GM23338 (cell line): Measurements from ENCODE around the gene PPFIA1. TPM values are rescaled to one million over a fixed set of nuclear protein-coding genes. Genes with fewer than 3 reads are reported as not detected.

Source experiments
- ATAC-seq: fragments of 200-7000 bp; cut with Tn5 transposase; 3 replicates; pipeline ENCODE4 v1.9.1; 2020
- DNase-seq: peaks from one replicate; pipeline ENCODE4 v3.0.0-alpha.2; 2015; ENCODE audit warnings: low spot score
- H2AFZ ChIP-seq: fragments of 200-600 bp; sonication (generic); 2 replicates; pipeline ENCODE4 v1.8.0; 2016; ENCODE audit warnings: antibody characterized with exemption, mild to moderate bottlenecking, moderate library complexity
- H3F3A ChIP-seq: fragments of 200-600 bp; sonication (generic); replicated peaks from 2 replicates; pipeline ENCODE4 v1.8.0; 2017; ENCODE audit warnings: antibody characterized with exemption, mixed run types, low read depth
- H3K27ac ChIP-seq: fragments of 200-600 bp; sonication (generic); 2 replicates; pipeline ENCODE4 v1.6.1; 2016; ENCODE audit warnings: low read depth
- H3K27me3 ChIP-seq: fragments of 200-600 bp; sonication (generic); 2 replicates; pipeline ENCODE4 v1.8.0; 2016; ENCODE audit warnings: mild to moderate bottlenecking, mixed run types, moderate library complexity; ENCODE audit not compliant: insufficient read depth
- H3K36me3 ChIP-seq: fragments of 200-600 bp; sonication (generic); 2 replicates; pipeline ENCODE4 v1.8.0; 2016; ENCODE audit warnings: mild to moderate bottlenecking; ENCODE audit not compliant: insufficient read depth
- H3K4me1 ChIP-seq: fragments of 200-600 bp; sonication (generic); 2 replicates; pipeline ENCODE4 v1.8.0; 2016; ENCODE audit warnings: mild to moderate bottlenecking, moderate library complexity; ENCODE audit not compliant: insufficient read depth
- H3K4me2 ChIP-seq: fragments of 200-600 bp; sonication (generic); 2 replicates; pipeline ENCODE4 v1.7.1; 2017; ENCODE audit warnings: mixed run types
- H3K4me3 ChIP-seq: fragments of 200-600 bp; sonication (generic); 2 replicates; pipeline ENCODE4 v1.6.1; 2016; ENCODE audit warnings: mixed run types
- H3K79me2 ChIP-seq: fragments of 200-600 bp; sonication (generic); replicated peaks from 2 replicates; pipeline ENCODE4 v1.8.0; 2017; ENCODE audit warnings: mild to moderate bottlenecking; ENCODE audit not compliant: insufficient read depth
- H3K9me2 ChIP-seq: fragments of 200-600 bp; sonication (generic); 2 replicates; pipeline ENCODE4 v1.8.0; 2017; ENCODE audit not compliant: insufficient read depth
- H4K20me1 ChIP-seq: fragments of 200-600 bp; sonication (generic); replicated peaks from 2 replicates; pipeline ENCODE4 v1.8.0; 2017; ENCODE audit warnings: mild to moderate bottlenecking; ENCODE audit not compliant: insufficient read depth
- H3K27ac Mint-ChIP-seq: 2 replicates; pipeline ENCODE4 v1.8.0; 2020; ENCODE audit warnings: inconsistent platforms, mild to moderate bottlenecking, moderate library complexity, mixed read lengths
- H3K27me3 Mint-ChIP-seq: 3 replicates; pipeline ENCODE4 v1.8.0; 2022; ENCODE audit warnings: low read depth, mild to moderate bottlenecking, moderate library complexity, mixed read lengths, inconsistent platforms; ENCODE audit not compliant: insufficient read depth, poor library complexity
- H3K36me3 Mint-ChIP-seq: 3 replicates; pipeline ENCODE4 v1.8.0; 2021; ENCODE audit warnings: low read depth, mild to moderate bottlenecking, inconsistent platforms, moderate library complexity, mixed read lengths
- H3K4me1 Mint-ChIP-seq: 3 replicates; pipeline ENCODE4 v1.8.0; 2020; ENCODE audit warnings: mild to moderate bottlenecking, inconsistent platforms, mixed read lengths
- H3K4me3 Mint-ChIP-seq: 3 replicates; pipeline ENCODE4 v1.8.0; 2021; ENCODE audit warnings: moderate library complexity, mild to moderate bottlenecking, inconsistent platforms, mixed read lengths
- H3K9me3 Mint-ChIP-seq: 3 replicates; pipeline ENCODE4 v1.8.0; 2020; ENCODE audit warnings: moderate library complexity, mild to moderate bottlenecking, inconsistent platforms, mixed read lengths
- CREB1 ChIP-seq: fragments of 250-450 bp; sonication (Bioruptor Pico); IDR thresholded peaks from 2 replicates; pipeline ENCODE4 v1.5.0; 2020; ENCODE audit warnings: low read depth, mild to moderate bottlenecking, moderate library complexity
- EZH2 ChIP-seq: fragments of 200-600 bp; sonication (generic); IDR thresholded peaks from one replicate; pipeline ENCODE4 v1.8.0; 2017; ENCODE audit warnings: antibody characterized with exemption, mild to moderate bottlenecking, low read depth; ENCODE audit not compliant: unreplicated experiment
- EZH2phosphoT487 ChIP-seq: fragments of 200-600 bp; sonication (generic); IDR thresholded peaks from one replicate; pipeline ENCODE4 v1.8.1; 2018; ENCODE audit warnings: antibody characterized with exemption; ENCODE audit not compliant: unreplicated experiment
- JUNB ChIP-seq: IDR thresholded peaks from one replicate; pipeline ENCODE4 v1.6.1; 2016; ENCODE audit warnings: antibody characterized with exemption; ENCODE audit not compliant: unreplicated experiment
- POLR2AphosphoS5 ChIP-seq: IDR thresholded peaks from 2 replicates; pipeline ENCODE4 v1.6.1; 2016; ENCODE audit warnings: antibody characterized with exemption, low read depth
- STAT1 ChIP-seq: IDR thresholded peaks from one replicate; pipeline ENCODE4 v1.6.1; 2016; ENCODE audit warnings: antibody characterized with exemption; ENCODE audit not compliant: unreplicated experiment
- ZNF114 ChIP-seq: fragments of 250-450 bp; sonication (Bioruptor Pico); IDR thresholded peaks from 2 replicates; pipeline ENCODE4 v1.5.0; 2020; ENCODE audit warnings: mild to moderate bottlenecking, moderate library complexity
- ZNF331 ChIP-seq: fragments of 250-450 bp; sonication (Bioruptor Pico); IDR thresholded peaks from 2 replicates; pipeline ENCODE4 v1.5.0; 2020; ENCODE audit warnings: low read depth, mild to moderate bottlenecking, moderate library complexity
- polyA plus RNA-seq: library from polyadenylated mRNA; unstranded; fragments of >200 nt; fragmentation: Nextera tagmentation; extraction: Ambion mirVana; gene quantifications from 2 replicates; pipeline ENCODE4 v1.2.1, GENCODE V29; 2016
- total RNA-seq: library from RNA; depleted of rRNA; stranded (reverse); fragments of >200 nt; shearing (Covaris generic); gene quantifications from 2 replicates; pipeline ENCODE4 v1.2.3, GENCODE V29; 2014
- TF ChIP-seq, protein P1 (sequence below): IDR thresholded peaks from 2 replicates; pipeline ENCODE4 v1.6.1; 2016; ENCODE audit warnings: antibody characterized with exemption
- TF ChIP-seq, protein P2 (sequence below), 2 experiments: fragments of 200-600 bp in 1 of 2; sonication (generic) in 1 of 2; conservative IDR thresholded peaks; 2 replicates each; pipeline versions ENCODE4 v1.5.1 to v1.6.1; 2016 to 2017; ENCODE audit warnings: antibody characterized with exemption in 2 of 2, low read depth in 2 of 2, mild to moderate bottlenecking in 2 of 2, moderate library complexity in 1 of 2
- TF ChIP-seq, protein P3 (sequence below): fragments of 250-450 bp; sonication (Bioruptor Pico); IDR thresholded peaks from 2 replicates; pipeline ENCODE4 v1.5.0; 2020; ENCODE audit warnings: mild to moderate bottlenecking, moderate library complexity

The PPFIA1 gene
- total and polyA plus RNA-seq, 2 experiments from 2014 or later, result 41.7 to 62.0 TPM

DNA sequence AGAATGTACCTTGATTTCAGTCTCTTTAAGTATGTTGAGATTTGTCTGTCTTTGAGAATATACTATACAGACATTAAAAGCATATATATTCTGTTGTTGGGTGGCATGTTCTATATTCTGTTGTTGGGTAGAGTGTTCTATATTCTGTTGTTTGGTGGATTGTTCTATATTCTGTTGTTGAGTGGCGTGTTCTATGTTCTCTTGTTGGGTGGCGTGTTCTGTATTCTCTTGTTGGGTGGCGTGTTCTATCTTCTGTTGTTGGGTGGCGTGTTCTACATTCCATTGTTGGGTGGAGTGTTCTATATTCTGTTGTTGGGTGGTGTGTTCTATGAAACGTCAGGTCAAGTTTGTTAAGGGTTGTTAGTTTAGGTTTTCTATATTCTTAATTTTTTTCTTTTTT lies 100.8 kb downstream of the PPFIA1 start:
- H3K27ac ChIP-seq, result no peak overlapping the region
- H3K4me2 ChIP-seq, result no peak overlapping the region
- no peak overlapping the region for H3K4me3 Mint-ChIP-seq
- H3K36me3 ChIP-seq, result peaks cover 42% of the 10 kb centered on the region
- peaks cover 6% of the 10 kb centered on the region for H3K27me3 Mint-ChIP-seq
- no peaks in the 10 kb centered on the region for H3K27me3 ChIP-seq
- no peaks in the 10 kb centered on the region for H3K9me2 ChIP-seq
- H3K36me3 Mint-ChIP-seq, result peaks cover 44% of the 10 kb centered on the region
- no peaks in the 10 kb centered on the region for H3K4me1 Mint-ChIP-seq
- no peaks in the 10 kb centered on the region; the same call in 1 of the 2 replicates for H4K20me1 ChIP-seq
- H3K4me1 ChIP-seq, result no peaks in the 10 kb centered on the region
- H3K27ac Mint-ChIP-seq, result no peak overlapping the region
- H3K9me3 Mint-ChIP-seq, result no peaks in the 10 kb centered on the region; the same call in 2 of the 3 replicates
- H3F3A ChIP-seq, result no peaks in the 10 kb centered on the region
- no peak overlapping the region for H2AFZ ChIP-seq
- no peak overlapping the region for H3K4me3 ChIP-seq
- ATAC-seq, result no peak
- DNase-seq, result no peak
- TF ChIP-seq CREB1 (CRISPR knock-in tag), result no peak
- no peak for TF ChIP-seq ZNF331 (CRISPR knock-in tag)
- no peak for TF ChIP-seq JUNB
- TF ChIP-seq, protein P1, sequence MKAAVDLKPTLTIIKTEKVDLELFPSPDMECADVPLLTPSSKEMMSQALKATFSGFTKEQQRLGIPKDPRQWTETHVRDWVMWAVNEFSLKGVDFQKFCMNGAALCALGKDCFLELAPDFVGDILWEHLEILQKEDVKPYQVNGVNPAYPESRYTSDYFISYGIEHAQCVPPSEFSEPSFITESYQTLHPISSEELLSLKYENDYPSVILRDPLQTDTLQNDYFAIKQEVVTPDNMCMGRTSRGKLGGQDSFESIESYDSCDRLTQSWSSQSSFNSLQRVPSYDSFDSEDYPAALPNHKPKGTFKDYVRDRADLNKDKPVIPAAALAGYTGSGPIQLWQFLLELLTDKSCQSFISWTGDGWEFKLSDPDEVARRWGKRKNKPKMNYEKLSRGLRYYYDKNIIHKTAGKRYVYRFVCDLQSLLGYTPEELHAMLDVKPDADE, result no peak
- no peak for TF ChIP-seq EZH2
- TF ChIP-seq, protein P2, sequence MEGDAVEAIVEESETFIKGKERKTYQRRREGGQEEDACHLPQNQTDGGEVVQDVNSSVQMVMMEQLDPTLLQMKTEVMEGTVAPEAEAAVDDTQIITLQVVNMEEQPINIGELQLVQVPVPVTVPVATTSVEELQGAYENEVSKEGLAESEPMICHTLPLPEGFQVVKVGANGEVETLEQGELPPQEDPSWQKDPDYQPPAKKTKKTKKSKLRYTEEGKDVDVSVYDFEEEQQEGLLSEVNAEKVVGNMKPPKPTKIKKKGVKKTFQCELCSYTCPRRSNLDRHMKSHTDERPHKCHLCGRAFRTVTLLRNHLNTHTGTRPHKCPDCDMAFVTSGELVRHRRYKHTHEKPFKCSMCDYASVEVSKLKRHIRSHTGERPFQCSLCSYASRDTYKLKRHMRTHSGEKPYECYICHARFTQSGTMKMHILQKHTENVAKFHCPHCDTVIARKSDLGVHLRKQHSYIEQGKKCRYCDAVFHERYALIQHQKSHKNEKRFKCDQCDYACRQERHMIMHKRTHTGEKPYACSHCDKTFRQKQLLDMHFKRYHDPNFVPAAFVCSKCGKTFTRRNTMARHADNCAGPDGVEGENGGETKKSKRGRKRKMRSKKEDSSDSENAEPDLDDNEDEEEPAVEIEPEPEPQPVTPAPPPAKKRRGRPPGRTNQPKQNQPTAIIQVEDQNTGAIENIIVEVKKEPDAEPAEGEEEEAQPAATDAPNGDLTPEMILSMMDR (conservative IDR thresholded peaks at IDR 0.05; ENCODE audit: low read depth in 2 of 2), result no peak
- TF ChIP-seq POLR2AphosphoS5, result no peak
- peaks cover 14% of the 10 kb centered on the region for H3K79me2 ChIP-seq

DNA sequence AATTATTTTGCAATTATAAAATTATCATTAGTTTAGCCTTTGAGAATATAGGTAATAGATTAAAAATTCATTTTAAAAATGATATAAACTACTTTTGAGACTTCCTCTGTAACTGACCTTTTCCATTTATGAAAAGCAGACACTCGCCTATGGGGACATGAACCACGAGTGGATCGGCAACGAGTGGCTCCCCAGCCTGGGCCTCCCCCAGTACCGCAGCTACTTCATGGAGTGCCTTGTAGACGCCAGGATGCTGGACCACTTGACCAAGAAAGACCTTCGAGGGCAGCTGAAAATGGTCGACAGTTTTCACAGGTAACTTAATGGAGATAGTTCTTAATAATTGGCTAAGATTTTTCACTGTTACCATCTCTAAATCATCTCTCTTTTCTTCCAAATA lies 101.6 kb downstream of the PPFIA1 start:
- Mint-ChIP-seq H3K27me3 (peaks cover 6% of the 10 kb centered on the region), H3K36me3 (peaks cover 47% of the 10 kb centered on the region), H3K9me3 (no peaks in the 10 kb centered on the region; the same call in 2 of the 3 replicates), H3K4me1 (no peaks in the 10 kb centered on the region), H3K4me3 (no peak overlapping the region), H3K27ac (no peak overlapping the region)
- no peaks in the 10 kb centered on the region for H3K9me2 ChIP-seq
- peaks cover 45% of the 10 kb centered on the region for H3K36me3 ChIP-seq
- H2AFZ ChIP-seq, result no peak overlapping the region
- ATAC-seq (no peak), DNase-seq (no peak)
- no peak overlapping the region for H3K4me2 ChIP-seq
- no peaks in the 10 kb centered on the region for H3F3A ChIP-seq
- no peaks in the 10 kb centered on the region for H3K27me3 ChIP-seq
- H3K4me3 ChIP-seq, result no peak overlapping the region
- no peaks in the 10 kb centered on the region for H4K20me1 ChIP-seq
- H3K4me1 ChIP-seq, result no peaks in the 10 kb centered on the region
- H3K27ac ChIP-seq, result no peak overlapping the region
- H3K79me2 ChIP-seq, result peaks cover 14% of the 10 kb centered on the region
- TF ChIP-seq CREB1 (CRISPR knock-in tag) (no peak), ZNF114 (no peak), ZNF331 (CRISPR knock-in tag) (no peak), STAT1 (no peak), EZH2 (no peak), EZH2phosphoT487 (no peak)
- TF ChIP-seq, protein P3, sequence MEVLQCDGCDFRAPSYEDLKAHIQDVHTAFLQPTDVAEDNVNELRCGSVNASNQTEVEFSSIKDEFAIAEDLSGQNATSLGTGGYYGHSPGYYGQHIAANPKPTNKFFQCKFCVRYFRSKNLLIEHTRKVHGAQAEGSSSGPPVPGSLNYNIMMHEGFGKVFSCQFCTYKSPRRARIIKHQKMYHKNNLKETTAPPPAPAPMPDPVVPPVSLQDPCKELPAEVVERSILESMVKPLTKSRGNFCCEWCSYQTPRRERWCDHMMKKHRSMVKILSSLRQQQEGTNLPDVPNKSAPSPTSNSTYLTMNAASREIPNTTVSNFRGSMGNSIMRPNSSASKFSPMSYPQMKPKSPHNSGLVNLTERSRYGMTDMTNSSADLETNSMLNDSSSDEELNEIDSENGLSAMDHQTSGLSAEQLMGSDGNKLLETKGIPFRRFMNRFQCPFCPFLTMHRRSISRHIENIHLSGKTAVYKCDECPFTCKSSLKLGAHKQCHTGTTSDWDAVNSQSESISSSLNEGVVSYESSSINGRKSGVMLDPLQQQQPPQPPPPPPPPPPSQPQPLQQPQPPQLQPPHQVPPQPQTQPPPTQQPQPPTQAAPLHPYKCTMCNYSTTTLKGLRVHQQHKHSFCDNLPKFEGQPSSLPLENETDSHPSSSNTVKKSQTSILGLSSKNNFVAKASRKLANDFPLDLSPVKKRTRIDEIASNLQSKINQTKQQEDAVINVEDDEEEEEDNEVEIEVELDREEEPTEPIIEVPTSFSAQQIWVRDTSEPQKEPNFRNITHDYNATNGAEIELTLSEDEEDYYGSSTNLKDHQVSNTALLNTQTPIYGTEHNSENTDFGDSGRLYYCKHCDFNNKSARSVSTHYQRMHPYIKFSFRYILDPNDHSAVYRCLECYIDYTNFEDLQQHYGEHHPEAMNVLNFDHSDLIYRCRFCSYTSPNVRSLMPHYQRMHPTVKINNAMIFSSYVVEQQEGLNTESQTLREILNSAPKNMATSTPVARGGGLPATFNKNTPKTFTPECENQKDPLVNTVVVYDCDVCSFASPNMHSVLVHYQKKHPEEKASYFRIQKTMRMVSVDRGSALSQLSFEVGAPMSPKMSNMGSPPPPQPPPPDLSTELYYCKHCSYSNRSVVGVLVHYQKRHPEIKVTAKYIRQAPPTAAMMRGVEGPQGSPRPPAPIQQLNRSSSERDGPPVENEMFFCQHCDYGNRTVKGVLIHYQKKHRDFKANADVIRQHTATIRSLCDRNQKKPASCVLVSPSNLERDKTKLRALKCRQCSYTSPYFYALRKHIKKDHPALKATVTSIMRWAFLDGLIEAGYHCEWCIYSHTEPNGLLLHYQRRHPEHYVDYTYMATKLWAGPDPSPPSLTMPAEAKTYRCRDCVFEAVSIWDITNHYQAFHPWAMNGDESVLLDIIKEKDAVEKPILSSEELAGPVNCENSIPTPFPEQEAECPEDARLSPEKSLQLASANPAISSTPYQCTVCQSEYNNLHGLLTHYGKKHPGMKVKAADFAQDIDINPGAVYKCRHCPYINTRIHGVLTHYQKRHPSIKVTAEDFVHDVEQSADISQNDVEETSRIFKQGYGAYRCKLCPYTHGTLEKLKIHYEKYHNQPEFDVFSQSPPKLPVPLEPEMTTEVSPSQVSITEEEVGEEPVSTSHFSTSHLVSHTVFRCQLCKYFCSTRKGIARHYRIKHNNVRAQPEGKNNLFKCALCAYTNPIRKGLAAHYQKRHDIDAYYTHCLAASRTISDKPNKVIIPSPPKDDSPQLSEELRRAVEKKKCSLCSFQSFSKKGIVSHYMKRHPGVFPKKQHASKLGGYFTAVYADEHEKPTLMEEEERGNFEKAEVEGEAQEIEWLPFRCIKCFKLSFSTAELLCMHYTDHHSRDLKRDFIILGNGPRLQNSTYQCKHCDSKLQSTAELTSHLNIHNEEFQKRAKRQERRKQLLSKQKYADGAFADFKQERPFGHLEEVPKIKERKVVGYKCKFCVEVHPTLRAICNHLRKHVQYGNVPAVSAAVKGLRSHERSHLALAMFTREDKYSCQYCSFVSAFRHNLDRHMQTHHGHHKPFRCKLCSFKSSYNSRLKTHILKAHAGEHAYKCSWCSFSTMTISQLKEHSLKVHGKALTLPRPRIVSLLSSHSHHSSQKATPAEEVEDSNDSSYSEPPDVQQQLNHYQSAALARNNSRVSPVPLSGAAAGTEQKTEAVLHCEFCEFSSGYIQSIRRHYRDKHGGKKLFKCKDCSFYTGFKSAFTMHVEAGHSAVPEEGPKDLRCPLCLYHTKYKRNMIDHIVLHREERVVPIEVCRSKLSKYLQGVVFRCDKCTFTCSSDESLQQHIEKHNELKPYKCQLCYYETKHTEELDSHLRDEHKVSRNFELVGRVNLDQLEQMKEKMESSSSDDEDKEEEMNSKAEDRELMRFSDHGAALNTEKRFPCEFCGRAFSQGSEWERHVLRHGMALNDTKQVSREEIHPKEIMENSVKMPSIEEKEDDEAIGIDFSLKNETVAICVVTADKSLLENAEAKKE, result no peak
- TF ChIP-seq, protein P2 (conservative IDR thresholded peaks at IDR 0.05; ENCODE audit: low read depth in 2 of 2), result no peak
